K562 (cell line): ENCODE data around the gene UNC13A. TPM values are rescaled to one million over a fixed set of nuclear protein-coding genes. Genes with fewer than 3 reads are reported as not detected.

Experiments used
- CEBPZ ChIP-seq: fragments of 150-350 bp; IDR thresholded peaks from 2 replicates; pipeline ENCODE4 v1.6.1; 2014; ENCODE audit warnings: low read depth, mild to moderate bottlenecking, low read length, borderline replicate concordance
- CTBP1 ChIP-seq: fragments of 450-650 bp; IDR thresholded peaks from 2 replicates; pipeline ENCODE4 v1.6.1; 2016; ENCODE audit warnings: borderline replicate concordance
- HMBOX1 ChIP-seq: sonication (generic); IDR thresholded peaks from 2 replicates; pipeline ENCODE4 v1.6.1; 2016
- LARP7 ChIP-seq: fragments of 450-650 bp; IDR thresholded peaks from 2 replicates; pipeline ENCODE4 v1.6.1; 2016
- MAFG ChIP-seq: fragments of 450-650 bp; conservative IDR thresholded peaks from 2 replicates; pipeline ENCODE4 v1.6.1; 2016; ENCODE audit warnings: missing genetic modification characterization, missing compliant biosample characterization
- MTF1 ChIP-seq: fragments of 250-450 bp; sonication (Bioruptor Pico); IDR thresholded peaks from 2 replicates; pipeline ENCODE4 v1.9.0; 2021; ENCODE audit warnings: moderate library complexity, mild to moderate bottlenecking, inconsistent platforms, borderline replicate concordance
- NONO ChIP-seq, 2 experiments: fragments of 200-400 bp in 1 of 2; fragments of 450-650 bp in 1 of 2; formaldehyde crosslinking in 1 of 2; IDR thresholded peaks; 2 replicates each; pipeline ENCODE4 v1.6.1; 2017; ENCODE audit warnings: low read depth in 2 of 2, mild to moderate bottlenecking in 2 of 2, moderate library complexity in 2 of 2, low read length in 1 of 2
- ZBTB8A ChIP-seq: fragments of 450-650 bp; IDR thresholded peaks from 2 replicates; pipeline ENCODE4 v1.6.1; 2018; ENCODE audit warnings: mild to moderate bottlenecking, moderate library complexity; ENCODE audit not compliant: partially characterized antibody
- polyA plus RNA-seq, 8 experiments: library from polyadenylated mRNA; depleted of rRNA in 4 of 8; stranded (reverse) in 5 of 8; unstranded in 3 of 8; fragments of >200 nt; fragmentation: Nextera tagmentation in 2 of 8; fragmentation: Illumina TruSeq in 1 of 8; extraction: Ambion mirVana in 2 of 8; extraction: Trizol in 1 of 8; gene quantifications; 2 replicates each; pipeline versions ENCODE4 v1.2.1 to v1.2.3, GENCODE V29; 2011 to 2014; ENCODE audit warnings: inconsistent platforms in 1 of 8, missing spikeins in 1 of 8
- total RNA-seq, 7 experiments: library from RNA; depleted of rRNA in 6 of 7; stranded (reverse); fragments of >200 nt in 6 of 7; fragmentation: Illumina TruSeq in 2 of 7; extraction: Trizol in 2 of 7; gene quantifications; 2 replicates each; pipeline versions ENCODE4 v1.2.1 to v1.2.3, GENCODE V29; 2011 to 2021; ENCODE audit warnings: low replicate concordance in 1 of 7

UNC13A gene
- total and polyA plus RNA-seq, 9 of the 15 experiments (the other 6 are each of a cell fraction or from before 2014, with no cell fraction given): 0.03 to 1.0 (median 0.25) TPM

GRCh38 chr19:17719730-17720400 is 31.7 kb upstream of the UNC13A start (continued):
- TF ChIP-seq CTBP1 (no peak), CEBPZ (no peak), LARP7 (no peak), ZBTB8A (no peak), NONO (IDR thresholded peaks at IDR 0.05; ENCODE audit: low read depth in 2 of 2, low read length in 1 of 2) (no peak), MTF1 (CRISPR knock-in tag) (no peak), HMBOX1 (no peak), MAFG (no peak)
